Measurements from ENCODE around the gene SLC1A7. TPM values are rescaled to one million over a fixed set of nuclear protein-coding genes. Genes with fewer than 3 reads are reported as not detected.

SLC1A7 gene
- total and polyA plus RNA-seq, 2 of the 13 experiments (the other 11 are each of a cell fraction or from before 2014, with no cell fraction given) = 0.04 to 2.0 TPM

- POLR2A ChIA-PET = no interaction called here
- Histone ChIP-seq H3K4me1 (ENCODE audit: insufficient read depth, low read length) (peaks cover 87% of the 10 kb centered on the region), H3K27ac (ENCODE audit: extremely low read length, insufficient read depth, low read length) (no peak overlapping the region), H3K4me3 (replicated peaks in 1 of 3; ENCODE audit: insufficient read depth in 1 of 3, low read depth in 2 of 3, low read length in 3 of 3) (no peak overlapping the region), H4K20me1 (ENCODE audit: insufficient read depth, low read length) (no peaks in the 10 kb centered on the region), H3K9ac (ENCODE audit: insufficient read depth, low read depth, low read length) (peak overlapping the region; percentile 9; the same call in 1 of the 2 replicates), H3K27me3 (ENCODE audit: control insufficient read depth in 1 of 2, insufficient read depth in 2 of 2, low read length in 2 of 2) (peaks cover 10 to 54% of the 10 kb centered on the region in 2 experiments), H2AFZ (ENCODE audit: low read length) (no peak overlapping the region), H3K4me2 (ENCODE audit: low read depth, low read length) (0 out of 2 replicates have a peak overlapping the region, but pooled peaks have one; percentile 9), H3K9me3 (ENCODE audit: low read length) (no peaks in the 10 kb centered on the region; the same call in 1 of the 2 replicates), H3K36me3 (replicated peaks in 1 of 2; ENCODE audit: control insufficient read depth in 1 of 2, insufficient read depth in 2 of 2, low read length in 2 of 2) (no peaks in the 10 kb centered on the region), H3K79me2 (ENCODE audit: insufficient read depth, low read length) (no peaks in the 10 kb centered on the region)
- DNase-seq (ENCODE audit: low spot score) = no peak
- CTCF ChIA-PET (ENCODE audit: low intra/inter-chr PET ratio, low total read pairs) = no interaction called here
- no peak for TF ChIP-seq ELF4 (CRISPR knock-in tag; IDR thresholded peaks at IDR 0.05; ENCODE audit: borderline replicate concordance)
- no peak for TF ChIP-seq ZBTB46 (CRISPR knock-in tag; IDR thresholded peaks at IDR 0.05; ENCODE audit: borderline replicate concordance)
- TF ChIP-seq KDM5B (CRISPR knock-in tag; IDR thresholded peaks at IDR 0.05; ENCODE audit: borderline replicate concordance) = no peak
- no peak for TF ChIP-seq POLR2A (IDR thresholded peaks at IDR 0.05; ENCODE audit: insufficient read depth in 1 of 2, low read depth in 2 of 2, low read length in 2 of 2)
- no peak for TF ChIP-seq FOSL2 (CRISPR knock-in tag; IDR thresholded peaks at IDR 0.05)
- TF ChIP-seq ZEB1 (IDR thresholded peaks at IDR 0.05; ENCODE audit: insufficient replicate concordance, low read depth) = no peak
- TF ChIP-seq ZNF225 (CRISPR knock-in tag; IDR thresholded peaks at IDR 0.05) = no peak
- no peak for TF ChIP-seq ZBTB10 (CRISPR knock-in tag; IDR thresholded peaks at IDR 0.05; ENCODE audit: borderline replicate concordance)
- no peak for TF ChIP-seq CBFB (CRISPR knock-in tag; IDR thresholded peaks at IDR 0.05)
- no peak for TF ChIP-seq RBM39 (IDR thresholded peaks at IDR 0.05; ENCODE audit: low read depth, low read length, poor library complexity, severe bottlenecking)
- no peak for TF ChIP-seq ZBTB33 (CRISPR knock-in tag; IDR thresholded peaks at IDR 0.05)
- no peak for TF ChIP-seq SMAD3 (CRISPR knock-in tag; IDR thresholded peaks at IDR 0.05)
- no TSS peak for BruUV-seq (replicated peaks)
- intact Hi-C loops (cut with micrococcal nuclease; ENCODE audit: unreplicated experiment) = no loop called here
- no peak for ATAC-seq
- no peak for FAIRE-seq
- WGBS (ENCODE audit: low lambda C conversion rate) = 67% methylated on average over 11 of the region's 11 CpGs
- in situ Hi-C loops (cut with HindIII; ENCODE audit: extremely low pct_ligation_motif_present, low pct_unique_long_range_greater_than_20kb) = no loop called here
Measured at GRCh38 chr1:53116933-53117600, 25.4 kb downstream of the SLC1A7 start.

Measured in HepG2 (cell line).